ENCODE measurements around the gene ZYX.

The ZYX gene

DNA sequence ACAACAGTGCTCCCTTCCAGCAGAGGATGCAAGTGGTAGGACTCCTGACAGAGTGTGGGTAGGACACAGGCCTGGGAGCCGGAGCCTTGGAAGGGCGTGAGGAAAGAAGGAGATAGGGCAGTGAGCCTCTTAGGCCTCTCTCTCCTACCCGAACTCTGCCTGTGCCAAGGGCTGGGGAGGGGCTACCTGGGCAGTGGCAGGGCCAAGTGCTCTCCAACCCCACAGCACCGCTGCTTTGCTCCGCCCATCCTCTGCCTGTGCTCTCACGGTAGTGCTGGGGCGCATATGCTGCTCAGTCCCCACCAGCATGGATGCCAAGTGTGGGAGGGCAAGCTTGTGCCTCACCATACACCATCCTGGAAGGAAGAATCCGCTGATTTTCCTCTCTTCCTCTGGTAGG lies 26.2 kb upstream of the ZYX start:
- H3K27ac ChIP-seq (ENCODE audit: low read length): no peak overlapping the region
- H3K9ac ChIP-seq (ENCODE audit: low read length): no peak overlapping the region
- peaks cover 18% of the 10 kb centered on the region for H3K36me3 ChIP-seq (ENCODE audit: control insufficient read depth, low read depth, low read length)
- no peaks in the 10 kb centered on the region for H3K9me3 ChIP-seq (ENCODE audit: control insufficient read depth, low read depth, low read length)
- H3K4me3 ChIP-seq (ENCODE audit: low read length): no peak overlapping the region
- peaks cover 4% of the 10 kb centered on the region for H3K4me1 ChIP-seq (ENCODE audit: control insufficient read depth, low read depth, low read length)
- H3K27me3 ChIP-seq (ENCODE audit: control insufficient read depth, insufficient read depth, low read length): no peaks in the 10 kb centered on the region

DNA sequence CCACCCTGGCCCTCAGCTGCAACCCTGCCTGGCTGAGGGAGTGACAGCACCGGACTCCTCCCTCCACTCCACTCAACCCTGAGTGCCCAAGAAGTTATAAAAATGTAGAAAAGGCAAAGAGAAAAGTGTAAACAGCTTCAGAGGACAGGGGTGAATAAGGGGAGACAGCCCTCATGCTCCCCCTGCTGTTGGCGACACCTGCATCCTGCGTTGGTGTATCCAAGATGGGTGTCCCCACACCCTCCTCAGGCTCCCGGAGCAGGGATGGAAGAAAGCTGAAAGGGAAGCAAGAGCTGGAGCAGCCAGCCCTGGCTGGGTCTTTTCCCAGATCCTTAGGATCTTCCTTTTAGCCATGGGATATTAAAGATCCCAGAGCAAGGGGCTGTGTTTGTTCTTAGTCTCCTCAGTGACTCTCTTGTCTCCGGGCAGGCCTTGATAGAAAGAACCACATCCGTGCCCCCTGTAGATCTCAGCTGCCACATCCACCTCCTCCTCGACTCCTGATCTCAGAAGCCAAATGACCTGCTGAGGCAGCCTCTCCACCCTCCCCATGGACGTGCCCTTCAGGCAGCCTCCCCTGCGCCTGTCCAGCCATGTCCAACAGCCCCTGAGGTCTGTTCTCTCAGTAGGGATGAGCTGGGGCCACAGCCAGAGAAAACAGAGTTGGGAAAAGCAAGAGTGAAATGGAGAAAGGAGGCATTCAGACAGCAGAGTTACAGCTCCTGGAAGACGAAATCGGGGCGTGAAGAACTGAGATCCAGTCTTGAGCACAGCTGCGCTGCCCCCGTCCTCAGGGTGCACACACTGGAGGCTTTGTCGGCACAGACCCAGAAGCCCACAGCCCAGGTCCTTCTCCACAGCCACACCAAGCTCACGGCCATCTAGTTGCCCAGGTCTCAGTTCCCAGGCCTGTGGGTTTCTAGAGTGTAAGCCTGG lies 25.4 kb upstream of the ZYX start:
- Histone ChIP-seq H3K9ac (ENCODE audit: low read length) (no peak overlapping the region), H3K36me3 (ENCODE audit: control insufficient read depth, low read depth, low read length) (peaks cover 18% of the 10 kb centered on the region), H3K4me3 (ENCODE audit: low read length) (no peak overlapping the region), H3K4me1 (ENCODE audit: control insufficient read depth, low read depth, low read length) (peaks cover 9% of the 10 kb centered on the region), H3K27ac (ENCODE audit: low read length) (no peak overlapping the region), H3K27me3 (ENCODE audit: control insufficient read depth, insufficient read depth, low read length) (no peaks in the 10 kb centered on the region), H3K9me3 (ENCODE audit: control insufficient read depth, low read depth, low read length) (no peaks in the 10 kb centered on the region)

DNA sequence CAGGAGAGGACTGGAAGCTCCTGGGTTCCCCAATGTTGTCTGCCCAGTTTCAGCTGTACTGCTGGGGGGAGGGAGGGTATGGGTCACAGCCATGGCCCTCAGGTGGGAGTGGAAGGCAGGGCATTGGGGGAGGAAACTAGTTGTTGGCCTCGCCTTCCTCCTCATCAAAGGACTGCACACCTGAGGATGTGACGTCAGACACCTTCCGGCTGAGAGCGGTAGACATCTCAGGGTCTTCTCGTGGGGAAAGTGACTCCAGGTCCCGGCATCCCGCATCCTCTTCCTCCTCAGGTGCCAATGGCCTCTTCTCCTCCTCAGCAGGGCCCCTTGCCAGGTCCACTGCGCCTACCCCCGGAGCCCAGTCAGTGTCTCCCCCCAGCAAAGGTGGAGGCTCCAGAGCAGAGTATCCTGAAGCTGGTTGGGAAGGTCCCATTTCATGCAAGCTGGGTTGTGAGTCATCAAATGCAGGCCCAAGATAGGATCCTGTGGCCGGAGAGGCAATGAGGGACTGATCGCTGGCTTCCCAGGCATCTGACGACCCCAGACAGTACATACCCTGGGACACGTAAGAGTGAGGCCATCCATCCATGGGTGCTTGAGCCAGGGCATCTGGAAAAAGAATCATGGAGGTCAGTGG lies 24.6 kb upstream of the ZYX start:
- no peaks in the 10 kb centered on the region for H3K9me3 ChIP-seq (ENCODE audit: control insufficient read depth, low read depth, low read length)
- H3K36me3 ChIP-seq (ENCODE audit: control insufficient read depth, low read depth, low read length): peaks cover 18% of the 10 kb centered on the region
- no peak overlapping the region for H3K4me3 ChIP-seq (ENCODE audit: low read length)
- no peaks in the 10 kb centered on the region for H3K27me3 ChIP-seq (ENCODE audit: control insufficient read depth, insufficient read depth, low read length)
- peaks cover 12% of the 10 kb centered on the region for H3K4me1 ChIP-seq (ENCODE audit: control insufficient read depth, low read depth, low read length)
- H3K9ac ChIP-seq (ENCODE audit: low read length): no peak overlapping the region
- H3K27ac ChIP-seq (ENCODE audit: low read length): no peak overlapping the region

DNA sequence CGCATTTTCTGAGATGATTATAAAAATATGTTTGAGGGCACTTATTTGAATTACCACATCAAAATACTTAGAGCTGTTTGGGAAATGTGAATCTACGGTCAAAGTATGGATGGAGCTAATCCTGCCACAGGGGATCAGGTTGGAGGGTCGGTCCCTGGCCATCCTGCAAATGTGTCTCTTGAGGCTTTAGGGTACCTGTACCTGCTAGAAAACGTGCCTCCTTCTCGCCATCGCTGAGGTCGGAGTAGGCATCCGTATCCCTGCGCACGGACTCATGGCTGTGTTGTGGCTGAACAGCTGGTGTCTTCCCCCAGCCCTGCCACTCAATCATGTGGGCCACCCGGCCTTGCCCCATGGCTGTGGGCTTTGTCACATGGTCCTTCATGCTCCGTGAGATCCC lies 22.5 kb upstream of the ZYX start:
- no peak overlapping the region for H3K27ac ChIP-seq (ENCODE audit: low read length)
- H3K27me3 ChIP-seq (ENCODE audit: control insufficient read depth, insufficient read depth, low read length): peaks cover 8% of the 10 kb centered on the region
- H3K9me3 ChIP-seq (ENCODE audit: control insufficient read depth, low read depth, low read length): no peaks in the 10 kb centered on the region
- peaks cover 18% of the 10 kb centered on the region for H3K36me3 ChIP-seq (ENCODE audit: control insufficient read depth, low read depth, low read length)
- no peak overlapping the region for H3K9ac ChIP-seq (ENCODE audit: low read length)
- H3K4me1 ChIP-seq (ENCODE audit: control insufficient read depth, low read depth, low read length): peaks cover 13% of the 10 kb centered on the region
- no peak overlapping the region for H3K4me3 ChIP-seq (ENCODE audit: low read length)

DNA sequence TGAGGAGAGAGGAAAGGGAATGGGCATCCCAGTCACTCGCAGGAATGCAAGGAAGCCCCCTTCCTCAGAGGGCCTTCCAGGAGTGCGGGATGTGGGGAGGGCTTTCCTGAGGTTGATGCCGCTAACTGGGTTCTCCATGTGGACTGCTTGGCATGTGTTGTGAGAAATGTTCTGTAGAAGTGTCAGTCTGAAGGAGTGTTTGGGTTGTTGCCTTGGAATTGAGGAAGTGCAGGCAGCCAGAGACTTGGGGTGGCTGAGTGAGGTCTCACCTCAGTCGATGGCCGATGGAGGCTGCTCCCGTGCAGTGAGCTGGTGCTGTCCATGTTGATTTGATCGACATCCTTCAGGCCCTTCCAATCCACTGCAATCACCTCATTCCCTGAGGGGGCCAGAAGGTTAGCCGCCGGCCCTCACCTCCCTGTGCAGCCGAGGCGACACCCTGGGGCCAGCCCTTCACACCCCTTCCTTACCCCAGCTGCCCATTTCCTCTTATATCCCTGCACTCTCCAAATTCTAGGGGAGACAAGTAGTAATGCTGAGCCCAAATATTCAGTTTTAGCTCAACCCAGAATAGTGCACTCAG lies 21.3 kb upstream of the ZYX start:
- Histone ChIP-seq H3K36me3 (ENCODE audit: control insufficient read depth, low read depth, low read length) (peaks cover 18% of the 10 kb centered on the region), H3K9ac (ENCODE audit: low read length) (no peak overlapping the region), H3K27me3 (ENCODE audit: control insufficient read depth, insufficient read depth, low read length) (peaks cover 18% of the 10 kb centered on the region), H3K4me3 (ENCODE audit: low read length) (no peak overlapping the region), H3K9me3 (ENCODE audit: control insufficient read depth, low read depth, low read length) (no peaks in the 10 kb centered on the region), H3K27ac (ENCODE audit: low read length) (no peak overlapping the region), H3K4me1 (ENCODE audit: control insufficient read depth, low read depth, low read length) (peaks cover 13% of the 10 kb centered on the region)

DNA sequence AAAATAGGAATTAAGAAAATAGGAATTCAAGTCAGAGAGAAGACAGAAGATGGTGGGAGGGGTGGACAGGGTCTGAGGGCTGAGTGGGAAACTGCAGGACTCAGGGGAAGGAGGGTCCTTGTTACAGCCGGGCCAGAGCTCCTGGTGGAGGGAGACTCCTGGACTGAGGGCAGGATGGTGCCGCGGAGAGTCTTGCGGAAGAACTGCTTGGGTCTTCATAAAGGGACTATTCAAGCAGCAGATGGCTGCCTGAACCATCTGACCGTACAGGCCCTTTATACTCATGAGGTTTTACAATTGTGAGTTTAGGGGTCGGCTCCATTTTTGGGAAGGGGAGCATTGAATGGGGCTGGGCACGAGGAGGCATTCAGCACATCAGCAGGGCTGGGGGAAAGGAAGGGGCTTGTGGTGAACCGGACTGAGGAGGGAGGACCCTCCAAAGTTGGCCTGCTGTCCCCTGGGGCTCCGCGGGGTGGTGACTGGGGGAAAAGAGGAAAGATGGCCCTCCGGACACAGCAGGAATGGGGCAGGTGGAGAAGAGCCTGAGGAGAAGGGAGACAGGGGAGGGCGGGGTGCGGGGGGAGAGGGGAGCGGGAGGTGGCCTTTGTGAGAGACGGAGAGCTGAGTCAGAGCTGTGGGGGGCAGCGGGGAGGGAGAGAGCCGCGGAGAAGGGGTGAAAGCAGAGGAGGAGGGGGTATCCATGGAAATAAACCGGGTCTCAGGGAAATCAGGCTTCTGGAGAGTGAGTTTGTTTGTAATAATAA lies 20.2 kb upstream of the ZYX start:
- Histone ChIP-seq H3K9me3 (ENCODE audit: control insufficient read depth, low read depth, low read length) (no peaks in the 10 kb centered on the region), H3K27ac (ENCODE audit: low read length) (no peak overlapping the region), H3K36me3 (ENCODE audit: control insufficient read depth, low read depth, low read length) (peaks cover 18% of the 10 kb centered on the region), H3K4me1 (ENCODE audit: control insufficient read depth, low read depth, low read length) (peaks cover 13% of the 10 kb centered on the region), H3K27me3 (ENCODE audit: control insufficient read depth, insufficient read depth, low read length) (peaks cover 18% of the 10 kb centered on the region), H3K4me3 (ENCODE audit: low read length) (peak overlapping the region; percentile 68), H3K9ac (ENCODE audit: low read length) (no peak overlapping the region)

DNA sequence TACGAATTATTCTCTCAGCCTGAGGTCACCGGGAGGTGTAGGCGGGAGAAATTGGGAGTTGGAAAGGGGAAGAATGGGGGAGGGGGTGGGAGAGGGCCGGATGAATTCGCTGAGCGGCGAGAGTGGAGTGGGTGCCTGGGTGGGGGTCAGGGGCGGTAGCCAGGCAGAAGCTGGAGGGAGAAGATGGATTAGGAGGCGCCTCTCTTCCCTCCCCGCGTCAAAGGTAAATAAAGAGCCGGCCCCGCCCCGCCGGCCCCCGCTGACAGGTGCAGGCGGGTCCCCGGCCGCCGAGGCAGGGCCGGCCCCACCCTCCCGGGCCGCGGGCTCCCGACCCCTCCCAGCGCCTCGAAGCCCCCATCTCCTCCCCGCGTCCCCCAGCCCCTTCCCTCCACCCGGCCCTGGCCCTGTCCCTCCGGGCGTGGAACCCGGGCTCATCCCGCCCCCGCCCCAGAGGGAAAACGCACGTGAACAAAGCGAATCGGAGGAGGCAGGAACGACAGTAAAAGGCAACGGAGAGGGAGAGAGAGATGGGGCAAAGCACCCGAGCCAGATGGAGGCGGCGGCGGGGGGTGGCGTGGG lies 19.5 kb upstream of the ZYX start:
- H3K4me1 ChIP-seq (ENCODE audit: control insufficient read depth, low read depth, low read length): peaks cover 13% of the 10 kb centered on the region
- no peak overlapping the region for H3K9ac ChIP-seq (ENCODE audit: low read length)
- H3K27me3 ChIP-seq (ENCODE audit: control insufficient read depth, insufficient read depth, low read length): peaks cover 18% of the 10 kb centered on the region
- H3K9me3 ChIP-seq (ENCODE audit: control insufficient read depth, low read depth, low read length): no peaks in the 10 kb centered on the region
- H3K36me3 ChIP-seq (ENCODE audit: control insufficient read depth, low read depth, low read length): peaks cover 18% of the 10 kb centered on the region
- H3K27ac ChIP-seq (ENCODE audit: low read length): no peak overlapping the region
- H3K4me3 ChIP-seq (ENCODE audit: low read length): peak overlapping the region; percentile 68

DNA sequence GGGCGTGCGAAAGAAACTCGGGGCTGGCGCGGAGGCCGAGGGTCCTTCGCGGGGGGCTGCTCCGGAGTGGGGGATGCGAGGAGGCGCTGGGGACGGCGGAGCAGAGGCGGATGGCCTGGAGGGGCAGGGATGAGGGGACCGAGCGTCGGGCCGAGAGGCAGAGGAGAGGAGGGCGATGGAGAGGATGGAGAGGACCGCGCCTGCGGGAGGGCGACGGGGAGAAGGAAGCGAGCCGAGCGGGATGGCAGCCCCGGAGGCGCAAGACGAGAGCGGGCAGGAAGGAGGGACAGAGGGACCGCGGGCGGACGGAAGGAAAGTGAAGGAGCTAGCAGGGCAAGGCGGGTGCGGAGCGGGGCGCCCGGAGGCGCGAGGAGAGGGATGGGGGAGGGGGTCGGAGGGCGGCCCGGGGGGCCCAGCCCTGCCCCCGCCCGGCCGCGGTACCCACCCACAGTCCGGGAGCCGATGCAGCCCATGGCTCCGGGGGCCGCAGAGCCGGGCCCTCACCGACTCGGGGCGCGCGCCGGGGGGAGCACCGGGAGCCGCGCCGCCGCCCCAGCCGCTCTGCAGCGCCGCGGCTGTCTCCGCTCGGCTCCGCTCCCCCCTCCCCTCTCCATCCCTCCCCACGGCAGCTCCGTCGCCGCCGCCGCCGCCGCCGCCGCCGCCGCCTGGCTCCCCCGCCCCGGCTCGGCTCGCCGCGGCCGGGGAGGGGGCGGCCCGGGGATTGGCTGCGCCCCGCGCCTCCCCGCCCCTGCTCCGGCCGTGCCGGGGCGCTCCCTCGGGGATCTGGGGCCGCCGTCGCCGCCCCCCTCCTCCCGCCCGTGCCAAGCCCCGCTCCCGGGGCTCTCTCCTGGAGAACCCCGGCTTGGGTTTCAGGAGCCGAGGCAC lies 18.8 kb upstream of the ZYX start, which contains the start of gene FAM131B:
Gene FAM131B, minus strand, starts transcription at position 583 of the 885 bp plus-strand sequence. Its CDS starts 110 bp downstream, at position 473.
- H3K27me3 ChIP-seq (ENCODE audit: control insufficient read depth, insufficient read depth, low read length): peaks cover 18% of the 10 kb centered on the region
- peaks cover 12% of the 10 kb centered on the region for H3K36me3 ChIP-seq (ENCODE audit: control insufficient read depth, low read depth, low read length)
- peak within 1 kb of the TSS; percentile 76 for H3K4me3 ChIP-seq (ENCODE audit: low read length)
- H3K9me3 ChIP-seq (ENCODE audit: control insufficient read depth, low read depth, low read length): no peaks in the 10 kb centered on the region
- peaks cover 13% of the 10 kb centered on the region for H3K4me1 ChIP-seq (ENCODE audit: control insufficient read depth, low read depth, low read length)
- H3K27ac ChIP-seq (ENCODE audit: low read length): no peak within 1 kb of the TSS
- peak within 1 kb of the TSS; percentile 56 for H3K9ac ChIP-seq (ENCODE audit: low read length)

DNA sequence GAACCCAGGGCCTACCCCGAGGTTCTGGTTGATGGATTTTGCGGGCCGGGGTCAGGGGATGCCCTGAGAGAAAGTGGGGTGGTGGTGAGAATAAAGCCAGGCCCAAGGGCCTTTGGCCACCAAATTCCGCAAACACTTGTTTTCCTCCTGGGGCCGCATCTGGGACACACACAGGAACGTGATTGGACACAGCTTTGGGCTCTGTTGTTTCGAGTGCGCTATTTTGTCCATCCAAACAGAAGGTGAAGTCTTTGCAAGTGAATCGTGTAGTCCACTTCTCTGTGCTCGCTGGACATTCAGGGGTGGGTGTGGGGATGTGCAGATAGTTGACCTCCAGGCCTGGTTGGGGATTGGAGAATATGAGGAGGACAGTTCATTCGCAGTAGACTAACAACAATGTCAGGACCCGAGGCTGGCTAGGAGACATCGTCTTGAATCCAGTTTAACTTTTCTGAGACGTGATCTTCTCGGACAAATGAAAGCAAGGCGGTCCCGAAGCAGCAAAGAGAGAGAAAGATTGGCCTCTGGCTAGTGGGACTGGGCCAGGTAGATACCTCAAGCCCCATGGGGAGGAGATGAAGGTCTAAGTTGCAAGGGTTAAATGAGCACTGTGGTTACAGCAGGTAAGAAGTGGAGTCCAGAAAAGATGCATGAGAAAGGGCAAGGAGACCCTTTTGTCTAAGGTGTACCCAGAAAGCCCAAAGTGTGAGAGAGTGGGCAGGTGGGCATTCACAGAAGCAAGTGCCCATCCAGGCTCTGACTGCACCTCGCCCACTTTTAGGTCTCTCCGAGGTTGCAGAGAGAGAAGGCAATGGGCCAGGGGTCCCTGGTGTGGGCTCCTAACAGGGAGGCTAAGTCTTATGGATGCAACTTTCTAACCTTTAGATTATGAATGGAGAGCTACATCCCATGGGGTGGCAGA lies 17.9 kb upstream of the ZYX start:
- Histone ChIP-seq H3K9me3 (ENCODE audit: control insufficient read depth, low read depth, low read length) (no peaks in the 10 kb centered on the region), H3K27ac (ENCODE audit: low read length) (no peak overlapping the region), H3K36me3 (ENCODE audit: control insufficient read depth, low read depth, low read length) (peaks cover 9% of the 10 kb centered on the region), H3K4me3 (ENCODE audit: low read length) (peak overlapping the region; percentile 76), H3K27me3 (ENCODE audit: control insufficient read depth, insufficient read depth, low read length) (peaks cover 18% of the 10 kb centered on the region), H3K9ac (ENCODE audit: low read length) (peak overlapping the region; percentile 56), H3K4me1 (ENCODE audit: control insufficient read depth, low read depth, low read length) (peaks cover 16% of the 10 kb centered on the region)
